GM21515 (cell line): ENCODE results near the gene KSR1.
A peak's percentile ranks its signal among the peaks of the same experiment; 100 is the strongest.
"Not testable (repeated sequence)": the region's sequence is repeated elsewhere in the genome, so short reads cannot be mapped to it uniquely, and the experiment has no call there.

Experiments
- ATAC-seq: cut with Tn5 transposase; IDR thresholded peaks from one replicate; pipeline ENCODE4 v1.9.1; 2021; ENCODE audit not compliant: unreplicated experiment

Gene KSR1

GRCh38 chr17:27455914-27456680 lies at the start of gene KSR1:
Gene KSR1, plus strand, starts transcription at chr17:27456448. Its CDS starts 196 bp downstream, at chr17:27456644.
- peak; percentile 86 for ATAC-seq

- ATAC-seq, result no peak
These were observed 48.1 kb upstream of the KSR1 start for GRCh38 chr17:27407916-27408864.

GRCh38 chr17:27408891-27409290 lies 47.4 kb upstream of the KSR1 start:
- ATAC-seq, result no peak

GRCh38 chr17:27412158-27412557 lies 44.1 kb upstream of the KSR1 start:
- ATAC-seq, result not testable (repeated sequence)

GRCh38 chr17:27413315-27413714 lies 42.9 kb upstream of the KSR1 start:
- no peak for ATAC-seq

GRCh38 chr17:27413792-27414191 lies 42.5 kb upstream of the KSR1 start:
- no peak for ATAC-seq

- ATAC-seq, result no peak
These were observed 42.0 kb upstream of the KSR1 start for GRCh38 chr17:27414271-27414670.

GRCh38 chr17:27414694-27415093 lies 41.6 kb upstream of the KSR1 start:
- ATAC-seq, result no peak

- ATAC-seq, result no peak
These were observed 41.0 kb upstream of the KSR1 start for GRCh38 chr17:27415120-27415795.

GRCh38 chr17:27417596-27418365 lies 38.5 kb upstream of the KSR1 start:
- no peak for ATAC-seq

GRCh38 chr17:27418366-27418615 lies 38.0 kb upstream of the KSR1 start:
- ATAC-seq, result no peak

GRCh38 chr17:27419156-27419555 lies 37.1 kb upstream of the KSR1 start:
- no peak for ATAC-seq

GRCh38 chr17:27420211-27420950 lies 35.9 kb upstream of the KSR1 start:
- ATAC-seq, result no peak

- no peak for ATAC-seq
These were observed 35.1 kb upstream of the KSR1 start for GRCh38 chr17:27421111-27421510.

- not testable (repeated sequence) for ATAC-seq
These were observed 34.6 kb upstream of the KSR1 start for GRCh38 chr17:27421626-27422025.

GRCh38 chr17:27422601-27423000 lies 33.6 kb upstream of the KSR1 start:
- no peak for ATAC-seq

- ATAC-seq, result no peak
These were observed 32.6 kb upstream of the KSR1 start for GRCh38 chr17:27423651-27424050.

GRCh38 chr17:27424516-27424915 lies 31.7 kb upstream of the KSR1 start:
- no peak for ATAC-seq

GRCh38 chr17:27424941-27425340 lies 31.3 kb upstream of the KSR1 start:
- ATAC-seq, result no peak

- not testable (repeated sequence) for ATAC-seq
These were observed 30.7 kb upstream of the KSR1 start for GRCh38 chr17:27425571-27425970.
